ENCODE results near the gene PYGO2. TPM values are rescaled to one million over a fixed set of nuclear protein-coding genes. Genes with fewer than 3 reads are reported as not detected.

The PYGO2 gene
- total and polyA plus RNA-seq, 2 donors: 15.3 to 24.5 TPM

GRCh38 chr1:154943649-154944400, 17.8 kb downstream of the PYGO2 start:
- peaks cover 43 to 57% of the 10 kb centered on the region in 2 donors for H3K36me3 ChIP-seq (ENCODE audit: control insufficient read depth in 2 of 2, insufficient read depth in 2 of 2, low read length in 1 of 2)
- peaks cover 0 to 4% of the 10 kb centered on the region in 2 donors for H3K9me3 ChIP-seq (ENCODE audit: control insufficient read depth in 2 of 2, insufficient read depth in 1 of 2, low read length in 1 of 2)
- DNase-seq (ENCODE audit: low read depth in 6 of 9, low spot score in 9 of 9): peak in 2 of 9 donors; percentile 58 to 65
- 50% methylated on average over 6 of the region's 6 CpGs for WGBS
- peak overlapping the region; percentile 22 to 23 for H3K27ac ChIP-seq (ENCODE audit: low read depth in 1 of 2, low read length in 1 of 2)
- H3K4me3 ChIP-seq (ENCODE audit: low read length in 2 of 2): no peak overlapping the region
- peaks cover 10 to 56% of the 10 kb centered on the region in 2 donors for H3K4me1 ChIP-seq (ENCODE audit: control insufficient read depth in 2 of 2, insufficient read depth in 2 of 2, low read length in 2 of 2)
- no peaks in the 10 kb centered on the region for H3K27me3 ChIP-seq (ENCODE audit: control insufficient read depth in 2 of 2, insufficient read depth in 1 of 2, low read length in 1 of 2)

- no peaks in the 10 kb centered on the region for H3K27me3 ChIP-seq (ENCODE audit: control insufficient read depth in 2 of 2, insufficient read depth in 1 of 2, low read length in 1 of 2)
- no peak for DNase-seq (ENCODE audit: low read depth in 6 of 9, low spot score in 9 of 9)
- H3K36me3 ChIP-seq (ENCODE audit: control insufficient read depth in 2 of 2, insufficient read depth in 2 of 2, low read length in 1 of 2): peaks cover 23 to 36% of the 10 kb centered on the region in 2 donors
- 91% methylated on average over 5 of the region's 5 CpGs for WGBS
- H3K9me3 ChIP-seq (ENCODE audit: control insufficient read depth in 2 of 2, insufficient read depth in 1 of 2, low read length in 1 of 2): peaks cover 0 to 6% of the 10 kb centered on the region in 2 donors
- no peak overlapping the region for H3K4me3 ChIP-seq (ENCODE audit: low read length in 2 of 2)
- H3K4me1 ChIP-seq (ENCODE audit: control insufficient read depth in 2 of 2, insufficient read depth in 2 of 2, low read length in 2 of 2): peaks cover 10 to 72% of the 10 kb centered on the region in 2 donors
- H3K27ac ChIP-seq (ENCODE audit: low read depth in 1 of 2, low read length in 1 of 2): peak overlapping the region; percentile 11 to 88
Observed at GRCh38 chr1:154941333-154942013, 20.1 kb downstream of the PYGO2 start.

GRCh38 chr1:154940651-154941194, 20.9 kb downstream of the PYGO2 start:
- Histone ChIP-seq H3K9me3 (ENCODE audit: control insufficient read depth in 2 of 2, insufficient read depth in 1 of 2, low read length in 1 of 2) (peaks cover 0 to 6% of the 10 kb centered on the region in 2 donors), H3K27ac (ENCODE audit: low read depth in 1 of 2, low read length in 1 of 2) (no peak overlapping the region), H3K4me1 (ENCODE audit: control insufficient read depth in 2 of 2, insufficient read depth in 2 of 2, low read length in 2 of 2) (peaks cover 15 to 80% of the 10 kb centered on the region in 2 donors), H3K27me3 (ENCODE audit: control insufficient read depth in 2 of 2, insufficient read depth in 1 of 2, low read length in 1 of 2) (no peaks in the 10 kb centered on the region), H3K4me3 (ENCODE audit: low read length in 2 of 2) (no peak overlapping the region), H3K36me3 (ENCODE audit: control insufficient read depth in 2 of 2, insufficient read depth in 2 of 2, low read length in 1 of 2) (peaks cover 15 to 28% of the 10 kb centered on the region in 2 donors)
- 88% methylated on average over 8 of the region's 8 CpGs for WGBS
- no peak for DNase-seq (ENCODE audit: low read depth in 6 of 9, low spot score in 9 of 9)

GRCh38 chr1:154940213-154940560, 21.4 kb downstream of the PYGO2 start:
- H3K9me3 ChIP-seq (ENCODE audit: control insufficient read depth in 2 of 2, insufficient read depth in 1 of 2, low read length in 1 of 2): peaks cover 0 to 6% of the 10 kb centered on the region in 2 donors
- no peak for DNase-seq (ENCODE audit: low read depth in 6 of 9, low spot score in 9 of 9)
- WGBS: 68% methylated on average over 1 of the region's 1 CpG
- no peaks in the 10 kb centered on the region for H3K27me3 ChIP-seq (ENCODE audit: control insufficient read depth in 2 of 2, insufficient read depth in 1 of 2, low read length in 1 of 2)
- H3K4me3 ChIP-seq (ENCODE audit: low read length in 2 of 2): no peak overlapping the region
- peaks cover 16 to 82% of the 10 kb centered on the region in 2 donors for H3K4me1 ChIP-seq (ENCODE audit: control insufficient read depth in 2 of 2, insufficient read depth in 2 of 2, low read length in 2 of 2)
- H3K36me3 ChIP-seq (ENCODE audit: control insufficient read depth in 2 of 2, insufficient read depth in 2 of 2, low read length in 1 of 2): peaks cover 10 to 23% of the 10 kb centered on the region in 2 donors
- H3K27ac ChIP-seq (ENCODE audit: low read depth in 1 of 2, low read length in 1 of 2): no peak overlapping the region

- H3K4me1 ChIP-seq (ENCODE audit: control insufficient read depth in 2 of 2, insufficient read depth in 2 of 2, low read length in 2 of 2): peaks cover 14 to 72% of the 10 kb centered on the region in 2 donors
- no peaks in the 10 kb centered on the region for H3K27me3 ChIP-seq (ENCODE audit: control insufficient read depth in 2 of 2, insufficient read depth in 1 of 2, low read length in 1 of 2)
- H3K4me3 ChIP-seq (ENCODE audit: low read length in 2 of 2): no peak overlapping the region
- peaks cover 3 to 10% of the 10 kb centered on the region in 2 donors for H3K36me3 ChIP-seq (ENCODE audit: control insufficient read depth in 2 of 2, insufficient read depth in 2 of 2, low read length in 1 of 2)
- H3K27ac ChIP-seq (ENCODE audit: low read depth in 1 of 2, low read length in 1 of 2): peak overlapping the region; percentile 38 to 95
- 98% methylated on average over 7 of the region's 7 CpGs for WGBS
- DNase-seq (ENCODE audit: low read depth in 6 of 9, low spot score in 9 of 9): no peak
- peaks cover 0 to 6% of the 10 kb centered on the region in 2 donors for H3K9me3 ChIP-seq (ENCODE audit: control insufficient read depth in 2 of 2, insufficient read depth in 1 of 2, low read length in 1 of 2)
Observed at GRCh38 chr1:154938604-154939399, 22.8 kb downstream of the PYGO2 start.

- Histone ChIP-seq H3K4me3 (ENCODE audit: low read length in 2 of 2) (no peak overlapping the region), H3K9me3 (ENCODE audit: control insufficient read depth in 2 of 2, insufficient read depth in 1 of 2, low read length in 1 of 2) (peaks cover 0 to 6% of the 10 kb centered on the region in 2 donors), H3K27ac (ENCODE audit: low read depth in 1 of 2, low read length in 1 of 2) (peak overlapping the region in 1 of 2 donors; percentile 95), H3K27me3 (ENCODE audit: control insufficient read depth in 2 of 2, insufficient read depth in 1 of 2, low read length in 1 of 2) (no peaks in the 10 kb centered on the region), H3K4me1 (ENCODE audit: control insufficient read depth in 2 of 2, insufficient read depth in 2 of 2, low read length in 2 of 2) (peaks cover 14 to 64% of the 10 kb centered on the region in 2 donors), H3K36me3 (ENCODE audit: control insufficient read depth in 2 of 2, insufficient read depth in 2 of 2, low read length in 1 of 2) (peaks cover 3 to 8% of the 10 kb centered on the region in 2 donors)
- 95% methylated on average over 8 of the region's 8 CpGs for WGBS
- DNase-seq (ENCODE audit: low read depth in 6 of 9, low spot score in 9 of 9): no peak
Observed at GRCh38 chr1:154937988-154938386, 23.6 kb downstream of the PYGO2 start.

- Histone ChIP-seq H3K36me3 (ENCODE audit: control insufficient read depth in 2 of 2, insufficient read depth in 2 of 2, low read length in 1 of 2) (peaks cover 2 to 3% of the 10 kb centered on the region in 2 donors), H3K27me3 (ENCODE audit: control insufficient read depth in 2 of 2, insufficient read depth in 1 of 2, low read length in 1 of 2) (no peaks in the 10 kb centered on the region), H3K9me3 (ENCODE audit: control insufficient read depth in 2 of 2, insufficient read depth in 1 of 2, low read length in 1 of 2) (peaks cover 0 to 6% of the 10 kb centered on the region in 2 donors), H3K4me3 (ENCODE audit: low read length in 2 of 2) (peak overlapping the region; percentile 65 to 67), H3K27ac (ENCODE audit: low read depth in 1 of 2, low read length in 1 of 2) (peak overlapping the region; percentile 95 to 100), H3K4me1 (ENCODE audit: control insufficient read depth in 2 of 2, insufficient read depth in 2 of 2, low read length in 2 of 2) (peaks cover 9 to 58% of the 10 kb centered on the region in 2 donors)
- peak; percentile 83 to 95 (median 91) for DNase-seq (ENCODE audit: low read depth in 6 of 9, low spot score in 9 of 9)
- 1% methylated on average over 36 of the region's 36 CpGs for WGBS
Observed at GRCh38 chr1:154937085-154937987, 24.2 kb downstream of the PYGO2 start.

- H3K9me3 ChIP-seq (ENCODE audit: control insufficient read depth in 2 of 2, insufficient read depth in 1 of 2, low read length in 1 of 2): peaks cover 0 to 4% of the 10 kb centered on the region in 2 donors
- no peaks in the 10 kb centered on the region for H3K27me3 ChIP-seq (ENCODE audit: control insufficient read depth in 2 of 2, insufficient read depth in 1 of 2, low read length in 1 of 2)
- DNase-seq (ENCODE audit: low read depth in 6 of 9, low spot score in 9 of 9): peak; percentile 92 to 99 (median 96)
- WGBS: under 1% methylated on average over 45 of the region's 45 CpGs
- H3K27ac ChIP-seq (ENCODE audit: low read depth in 1 of 2, low read length in 1 of 2): peak within 1 kb of the TSS; percentile 95 to 100
- H3K36me3 ChIP-seq (ENCODE audit: control insufficient read depth in 2 of 2, insufficient read depth in 2 of 2, low read length in 1 of 2): peaks cover 0 to 3% of the 10 kb centered on the region in 2 donors
- peak within 1 kb of the TSS; percentile 65 to 67 for H3K4me3 ChIP-seq (ENCODE audit: low read length in 2 of 2)
- H3K4me1 ChIP-seq (ENCODE audit: control insufficient read depth in 2 of 2, insufficient read depth in 2 of 2, low read length in 2 of 2): peaks cover 7 to 51% of the 10 kb centered on the region in 2 donors
Observed at GRCh38 chr1:154936555-154937084, 25.0 kb downstream of the PYGO2 start, which contains the start of gene PMVK. Gene PMVK, minus strand, starts transcription at chr1:154936719. Its CDS starts 34 bp downstream, at chr1:154936685.
